Spleen (tissue), 7 donors: ENCODE measurements around the gene PHYKPL.

Source experiments
- CTCF ChIP-seq, 11 experiments: fragments of 200-600 bp in 7 of 11; fragments of 450-650 bp in 4 of 11; sonication (generic) in 4 of 11; IDR thresholded peaks in 8 of 11; conservative IDR thresholded peaks in 3 of 11; 1 replicate in 7 of 11; 2 replicates in 4 of 11; pipeline versions ENCODE4 v1.4.0 to v1.8.0; 2016 to 2021; ENCODE audit warnings: antibody characterized with exemption in 11 of 11, inconsistent platforms in 4 of 11, mild to moderate bottlenecking in 1 of 11
- POLR2A ChIP-seq, 3 donors: fragments of 450-650 bp; IDR thresholded peaks; one replicate each; pipeline ENCODE4 v1.5.1; 2017; ENCODE audit warnings: antibody characterized with exemption in 3 of 3, mild to moderate bottlenecking in 1 of 3
- donor health status: DM: no; HTN: no; CAD: no; lungs with moderate emphysema.
- donor health status: DM: no; HTN: no; CAD: no.
- donor health status: DM: no; HTN: no; CAD: no.

- TF ChIP-seq CTCF (IDR thresholded peaks at IDR 0.05 in 8 of 11, conservative IDR thresholded peaks at IDR 0.05 in 3 of 11): no peak
- no peak for TF ChIP-seq POLR2A (IDR thresholded peaks at IDR 0.05)
These were observed 40.0 kb upstream of the PHYKPL start for GRCh38 chr5:178272591-178272990.
